Activated CD4-positive, alpha-beta memory T cell treated with anti-CD3 and anti-CD28 coated beads for 36 hours (primary cell): Measurements from ENCODE around the gene ETFRF1. TPM values are rescaled to one million over a fixed set of nuclear protein-coding genes. Genes with fewer than 3 reads are reported as not detected.

Experiments
- CTCF ChIA-PET: fragments of 350-600 bp; sonication (Branson Sonifier 250); formaldehyde crosslinking; loops from one replicate; lab custom pipeline; 2021; ENCODE audit warnings: antibody characterized with exemption, inconsistent platforms; lab: Charles Lee
- POLR2A ChIA-PET: fragments of 350-600 bp; sonication (Branson Sonifier 250); formaldehyde crosslinking; loops from one replicate; lab custom pipeline; 2021; ENCODE audit warnings: antibody characterized with exemption; lab: Charles Lee
- DNase-seq: peaks from one replicate; pipeline ENCODE4 v3.0.0-alpha.2; 2020
- H3K27ac Mint-ChIP-seq: one replicate; pipeline ENCODE4 v1.8.0; 2021; ENCODE audit warnings: mixed read lengths
- H3K27me3 Mint-ChIP-seq: one replicate; pipeline ENCODE4 v1.8.0; 2021; ENCODE audit warnings: mixed read lengths
- H3K36me3 Mint-ChIP-seq: one replicate; pipeline ENCODE4 v1.8.0; 2021; ENCODE audit warnings: mixed read lengths
- H3K4me1 Mint-ChIP-seq: one replicate; pipeline ENCODE4 v1.8.0; 2021; ENCODE audit warnings: low read depth, mixed read lengths
- H3K4me3 Mint-ChIP-seq: one replicate; pipeline ENCODE4 v1.8.0; 2021; ENCODE audit warnings: mild to moderate bottlenecking, mixed read lengths
- H3K9me3 Mint-ChIP-seq: one replicate; pipeline ENCODE4 v1.8.0; 2021; ENCODE audit warnings: mixed read lengths
- intact Hi-C: fragments of 100-400 bp; cut with micrococcal nuclease; formaldehyde crosslinking; loops from one replicate; pipeline ENCODE4 v1.15.1; 2023
- total RNA-seq, 2 experiments: library from RNA; stranded (reverse); gene quantifications; one replicate each; pipeline ENCODE4 v1.2.3, GENCODE V29; 2021

ETFRF1 gene
- total RNA-seq = 10 to 100 TPM in 1 of 2 experiments, 1 to 10 TPM in 1; 9.8 to 10.1 TPM

DNA sequence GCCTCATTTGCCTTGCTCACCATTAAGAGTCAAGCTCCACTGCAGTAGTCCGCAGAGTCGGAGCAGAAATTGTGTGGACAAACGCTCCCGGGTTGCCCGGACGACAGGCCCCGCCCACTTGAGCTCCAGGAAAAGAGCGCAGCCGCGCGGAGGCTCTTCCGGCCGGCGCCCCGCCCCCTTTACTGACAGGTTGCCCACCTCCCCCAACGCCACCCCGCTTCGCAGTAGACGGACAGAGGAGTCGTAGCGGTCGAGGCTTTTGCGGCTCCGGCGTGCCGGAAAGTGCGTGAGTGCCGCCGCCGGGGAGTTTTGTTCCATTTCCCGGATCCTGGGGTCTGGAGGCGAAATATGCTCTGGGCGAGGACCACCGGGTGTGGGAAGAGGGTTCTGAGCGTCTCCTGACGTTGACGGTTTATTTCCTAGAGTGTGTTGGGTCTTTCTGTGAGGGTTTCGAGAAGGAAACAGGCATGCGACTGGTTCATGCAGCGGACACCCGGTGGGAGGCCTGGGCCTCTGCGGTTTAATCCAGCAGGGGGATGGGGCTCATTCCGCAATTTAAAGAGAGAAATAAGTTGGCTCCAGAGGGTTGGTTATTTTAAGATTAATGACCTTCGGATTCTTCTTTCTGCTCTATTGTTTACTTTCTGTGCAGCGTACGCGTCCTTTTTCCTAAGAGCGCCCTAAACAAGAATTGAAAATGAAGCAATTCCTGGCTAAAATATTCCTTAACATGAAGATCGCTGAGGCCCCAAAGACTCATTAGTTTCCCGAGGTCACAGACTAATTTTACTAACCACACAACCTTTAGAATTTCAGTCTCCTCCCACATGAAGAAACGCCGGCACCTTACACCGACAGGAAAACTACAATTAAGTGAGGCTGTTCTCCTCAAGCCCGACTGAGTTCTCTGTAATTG is at the start of gene ETFRF1, which contains the start of gene DNAI7:
ETFRF1 (plus strand) TSS at position 182 of the 916 bp plus-strand sequence. CDS start 8,720 bp downstream, outside the sequence.
DNAI7 (minus strand) TSS at position 105 of the 916 bp plus-strand sequence; CDS start at position 23, 82 bp downstream.
- intact Hi-C loops = loop anchor here (1.0 to 5.0 kb wide), 3 partner anchors 55 to 143 kb away; partner anchors contain the start of gene KRAS
- ChIA-PET CTCF (interaction anchor here (0.5 to 2.9 kb wide), 5 partner anchors 40 to 1863 kb away, joined by 3 to 27 read pairs (median 7); no protein-coding TSS in a partner anchor), POLR2A (interaction anchor here (0.9 kb wide), 1 partner anchor 144 kb away, joined by 3 read pairs; no protein-coding TSS in a partner anchor)
- Mint-ChIP-seq H3K27ac (peak within 1 kb of the TSS; percentile 92), H3K36me3 (peaks cover 1% of the 10 kb centered on the region), H3K4me3 (peak within 1 kb of the TSS; percentile 95), H3K9me3 (no peaks in the 10 kb centered on the region), H3K27me3 (no peaks in the 10 kb centered on the region), H3K4me1 (peaks cover 21% of the 10 kb centered on the region)
- DNase-seq = peak; percentile 97

- Mint-ChIP-seq H3K27ac (no peak overlapping the region), H3K4me1 (no peaks in the 10 kb centered on the region), H3K4me3 (no peak overlapping the region), H3K9me3 (no peaks in the 10 kb centered on the region), H3K36me3 (no peaks in the 10 kb centered on the region), H3K27me3 (no peaks in the 10 kb centered on the region)
- POLR2A ChIA-PET = no interaction called here
- intact Hi-C loops = no loop called here
- CTCF ChIA-PET = interaction anchor here (0.6 kb wide), 1 partner anchor 178 kb away, joined by 5 read pairs; no protein-coding TSS in a partner anchor
- DNase-seq = no peak
These were observed 48.4 kb upstream of the ETFRF1 start for GRCh38 chr12:25146686-25147085.

DNA sequence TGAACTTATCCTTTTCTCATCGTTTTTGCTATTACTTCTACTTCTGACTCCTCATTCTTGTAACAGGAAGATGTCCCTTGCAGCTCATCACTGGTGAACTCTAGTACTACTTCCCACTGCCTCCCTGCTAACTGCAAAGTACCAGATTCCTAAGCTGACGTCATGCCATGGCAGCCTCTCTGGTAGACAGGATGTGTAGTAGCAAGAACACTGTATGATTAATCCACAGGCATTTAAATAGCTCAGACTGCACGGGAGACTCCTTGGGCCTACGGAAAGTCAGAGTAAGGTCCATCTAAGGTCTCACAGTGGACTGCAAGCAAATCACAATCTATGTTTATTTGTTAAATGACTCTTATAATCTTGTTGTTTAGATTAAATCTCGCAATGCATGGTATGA is 43.6 kb upstream of the ETFRF1 start:
- H3K27me3 Mint-ChIP-seq = no peaks in the 10 kb centered on the region
- DNase-seq = no peak
- no peaks in the 10 kb centered on the region for H3K36me3 Mint-ChIP-seq
- H3K27ac Mint-ChIP-seq = no peak overlapping the region
- peaks cover 8% of the 10 kb centered on the region for H3K4me1 Mint-ChIP-seq
- POLR2A ChIA-PET = no interaction called here
- H3K4me3 Mint-ChIP-seq = no peak overlapping the region
- CTCF ChIA-PET = interaction anchor here (0.8 to 0.9 kb wide), 3 partner anchors 11 to 285 kb away, joined by 3 to 4 read pairs (median 3); no protein-coding TSS in a partner anchor
- intact Hi-C loops = no loop called here
- no peaks in the 10 kb centered on the region for H3K9me3 Mint-ChIP-seq

GRCh38 chr12:25152055-25152454 is 43.0 kb upstream of the ETFRF1 start:
- ChIA-PET CTCF (interaction anchor here (0.8 to 1.7 kb wide), 3 partner anchors 10 to 284 kb away, joined by 3 to 10 read pairs (median 3); no protein-coding TSS in a partner anchor), POLR2A (no interaction called here)
- intact Hi-C loops = no loop called here
- H3K4me3 Mint-ChIP-seq = no peak overlapping the region
- H3K9me3 Mint-ChIP-seq = no peaks in the 10 kb centered on the region
- DNase-seq = no peak
- no peaks in the 10 kb centered on the region for H3K36me3 Mint-ChIP-seq
- no peak overlapping the region for H3K27ac Mint-ChIP-seq
- H3K4me1 Mint-ChIP-seq = peaks cover 8% of the 10 kb centered on the region
- no peaks in the 10 kb centered on the region for H3K27me3 Mint-ChIP-seq

DNA sequence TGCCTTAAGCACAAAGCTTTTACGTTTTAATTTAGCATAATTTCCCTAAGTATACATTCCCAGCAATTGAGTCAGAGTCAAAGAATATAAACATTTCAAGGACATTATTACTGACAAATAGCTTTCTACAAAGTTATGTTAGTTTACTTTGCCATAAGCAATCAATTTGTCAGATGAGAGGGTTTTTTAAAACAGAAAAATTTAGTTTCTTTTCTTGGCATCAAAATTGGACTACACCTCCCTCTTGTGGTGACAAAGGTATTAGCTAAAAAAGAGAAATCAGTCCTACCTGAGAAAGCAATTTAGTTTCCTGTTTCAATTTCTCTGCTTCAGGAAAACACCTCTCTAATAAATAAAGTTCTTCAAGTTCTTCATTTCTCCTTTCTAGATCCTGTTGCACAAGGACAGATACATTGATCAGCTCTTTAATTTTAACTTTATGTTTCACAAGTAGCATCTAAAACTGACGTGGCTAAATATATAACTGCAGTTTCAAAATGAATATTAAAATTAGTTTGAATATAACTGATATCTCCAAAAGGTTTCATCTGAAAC is 39.9 kb upstream of the ETFRF1 start:
- Mint-ChIP-seq H3K36me3 (no peaks in the 10 kb centered on the region), H3K4me1 (peaks cover 8% of the 10 kb centered on the region), H3K9me3 (no peaks in the 10 kb centered on the region), H3K27me3 (no peaks in the 10 kb centered on the region), H3K4me3 (no peak overlapping the region), H3K27ac (no peak overlapping the region)
- intact Hi-C loops = loop anchor here (1.0 kb wide), 2 partner anchors 164 to 232 kb away; no protein-coding TSS in a partner anchor
- POLR2A ChIA-PET = interaction anchor here (1.4 kb wide), 1 partner anchor 232 kb away, joined by 5 read pairs; no protein-coding TSS in a partner anchor
- CTCF ChIA-PET = interaction anchor here (0.8 to 2.8 kb wide), 22 partner anchors 10 to 314 kb away, joined by 3 to 48 read pairs (median 4); partner anchors contain the start of genes DNAI7 and ETFRF1
- no peak for DNase-seq

DNA sequence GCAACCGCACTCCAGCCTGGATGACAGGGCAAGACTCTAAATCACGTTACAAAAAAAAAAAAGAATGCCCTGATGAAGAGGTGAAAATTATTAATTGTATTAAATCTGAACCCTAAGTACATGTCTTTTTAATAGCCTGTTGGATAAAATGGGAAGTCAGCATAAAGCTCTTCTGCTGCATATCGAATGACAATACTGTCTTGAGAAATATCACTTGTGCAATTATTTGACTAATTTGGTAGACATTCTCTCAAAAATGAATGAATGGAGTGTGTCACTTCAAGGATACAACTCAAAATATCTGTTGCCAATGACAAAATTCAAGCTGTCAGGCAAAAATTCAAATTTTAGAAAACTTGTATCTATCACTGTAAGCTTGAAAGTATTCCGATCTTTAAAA is 39.0 kb upstream of the ETFRF1 start:
- H3K4me3 Mint-ChIP-seq = no peak overlapping the region
- ChIA-PET CTCF (interaction anchor here (0.6 to 2.8 kb wide), 10 partner anchors 27 to 1712 kb away, joined by 3 to 48 read pairs (median 4); partner anchors contain the start of genes DNAI7 and ETFRF1), POLR2A (no interaction called here)
- no peaks in the 10 kb centered on the region for H3K9me3 Mint-ChIP-seq
- peaks cover 8% of the 10 kb centered on the region for H3K4me1 Mint-ChIP-seq
- DNase-seq = no peak
- intact Hi-C loops = no loop called here
- H3K27ac Mint-ChIP-seq = no peak overlapping the region
- no peaks in the 10 kb centered on the region for H3K27me3 Mint-ChIP-seq
- no peaks in the 10 kb centered on the region for H3K36me3 Mint-ChIP-seq

- ChIA-PET CTCF (interaction anchor here (0.9 kb wide), 1 partner anchor 9 kb away, joined by 3 read pairs; no protein-coding TSS in a partner anchor), POLR2A (interaction anchor here (0.6 kb wide), 1 partner anchor 9 kb away, joined by 3 read pairs; no protein-coding TSS in a partner anchor)
- Mint-ChIP-seq H3K27me3 (no peaks in the 10 kb centered on the region), H3K36me3 (no peaks in the 10 kb centered on the region), H3K27ac (no peak overlapping the region), H3K9me3 (no peaks in the 10 kb centered on the region), H3K4me3 (no peak overlapping the region), H3K4me1 (no peaks in the 10 kb centered on the region)
- intact Hi-C loops = no loop called here
- DNase-seq = no peak
These were observed 32.2 kb upstream of the ETFRF1 start for GRCh38 chr12:25162866-25163265.

GRCh38 chr12:25182765-25183164 is 12.3 kb upstream of the ETFRF1 start:
- DNase-seq = no peak
- ChIA-PET POLR2A (no interaction called here), CTCF (no interaction called here)
- Mint-ChIP-seq H3K27me3 (peaks cover 2% of the 10 kb centered on the region), H3K4me1 (peaks cover 17% of the 10 kb centered on the region), H3K4me3 (no peak overlapping the region), H3K9me3 (peaks cover 7% of the 10 kb centered on the region), H3K36me3 (no peaks in the 10 kb centered on the region), H3K27ac (no peak overlapping the region)
- intact Hi-C loops = no loop called here

GRCh38 chr12:25184132-25184531 is 10.9 kb upstream of the ETFRF1 start:
- Mint-ChIP-seq H3K27ac (no peak overlapping the region), H3K4me3 (no peak overlapping the region), H3K27me3 (no peaks in the 10 kb centered on the region), H3K4me1 (peaks cover 17% of the 10 kb centered on the region), H3K36me3 (no peaks in the 10 kb centered on the region), H3K9me3 (peaks cover 7% of the 10 kb centered on the region)
- DNase-seq = no peak
- POLR2A ChIA-PET = no interaction called here
- intact Hi-C loops = no loop called here
- CTCF ChIA-PET = no interaction called here

GRCh38 chr12:25186038-25186787 is 8.8 kb upstream of the ETFRF1 start:
- H3K27me3 Mint-ChIP-seq = no peaks in the 10 kb centered on the region
- intact Hi-C loops = no loop called here
- peak overlapping the region; percentile 56 for H3K27ac Mint-ChIP-seq
- no peaks in the 10 kb centered on the region for H3K9me3 Mint-ChIP-seq
- H3K4me3 Mint-ChIP-seq = peak overlapping the region; percentile 48
- DNase-seq = no peak
- peaks cover 17% of the 10 kb centered on the region for H3K4me1 Mint-ChIP-seq
- H3K36me3 Mint-ChIP-seq = no peaks in the 10 kb centered on the region
- POLR2A ChIA-PET = no interaction called here
- CTCF ChIA-PET = interaction anchor here (0.6 to 1.0 kb wide), 2 partner anchors 54 to 201 kb away, joined by 4 to 5 read pairs; no protein-coding TSS in a partner anchor

- H3K9me3 Mint-ChIP-seq = no peaks in the 10 kb centered on the region
- POLR2A ChIA-PET = no interaction called here
- peaks cover 17% of the 10 kb centered on the region for H3K4me1 Mint-ChIP-seq
- H3K4me3 Mint-ChIP-seq = peak overlapping the region; percentile 61
- no peaks in the 10 kb centered on the region for H3K36me3 Mint-ChIP-seq
- CTCF ChIA-PET = interaction anchor here (0.6 to 1.0 kb wide), 2 partner anchors 54 to 201 kb away, joined by 4 to 5 read pairs; no protein-coding TSS in a partner anchor
- H3K27ac Mint-ChIP-seq = peak overlapping the region; percentile 5
- intact Hi-C loops = no loop called here
- H3K27me3 Mint-ChIP-seq = no peaks in the 10 kb centered on the region
- no peak for DNase-seq
These were observed 8.1 kb upstream of the ETFRF1 start for GRCh38 chr12:25186788-25187402.
